Measurements from ENCODE around the gene CEP112.

The CEP112 gene

GRCh38 chr17:65638221-65638975 lies 553.5 kb downstream of the CEP112 start:
- ATAC-seq = no peak

GRCh38 chr17:65637786-65638185 lies 554.1 kb downstream of the CEP112 start:
- ATAC-seq = no peak
- no peak for TF ChIP-seq ZNF565 (CRISPR knock-in tag; conservative IDR thresholded peaks at IDR 0.05; ENCODE audit: low read depth)
- TF ChIP-seq PATZ1 (CRISPR knock-in tag; IDR thresholded peaks at IDR 0.05; ENCODE audit: borderline replicate concordance) = no peak
- no peak for TF ChIP-seq BACH2 (CRISPR knock-in tag; IDR thresholded peaks at IDR 0.05; ENCODE audit: borderline replicate concordance)
- TF ChIP-seq ESRRG (CRISPR knock-in tag; IDR thresholded peaks at IDR 0.05) = no peak
- TF ChIP-seq CSRNP3 (CRISPR knock-in tag; IDR thresholded peaks at IDR 0.05) = no peak
- TF ChIP-seq CSDC2 (CRISPR knock-in tag; IDR thresholded peaks at IDR 0.05) = no peak
- no peak for TF ChIP-seq CREB5 (CRISPR knock-in tag; IDR thresholded peaks at IDR 0.05; ENCODE audit: low read depth)
- no peak for TF ChIP-seq RARB (CRISPR knock-in tag; IDR thresholded peaks at IDR 0.05)
- TF ChIP-seq GLIS3 (CRISPR knock-in tag; IDR thresholded peaks at IDR 0.05) = no peak
- no peak for TF ChIP-seq ZFP30 (CRISPR knock-in tag; IDR thresholded peaks at IDR 0.05)
- no peak for TF ChIP-seq ZNF8 (CRISPR knock-in tag; IDR thresholded peaks at IDR 0.05)
- TF ChIP-seq TOX (CRISPR knock-in tag; IDR thresholded peaks at IDR 0.05; ENCODE audit: borderline replicate concordance) = no peak
- TF ChIP-seq ZFP3 (CRISPR knock-in tag; IDR thresholded peaks at IDR 0.05) = no peak
- TF ChIP-seq PPARA (CRISPR knock-in tag; IDR thresholded peaks at IDR 0.05; ENCODE audit: borderline replicate concordance) = no peak
- TF ChIP-seq ZNF70 (CRISPR knock-in tag; IDR thresholded peaks at IDR 0.05) = no peak
- TF ChIP-seq ZC3H10 (CRISPR knock-in tag; IDR thresholded peaks at IDR 0.05) = no peak

More at GRCh38 chr17:65638221-65638975, 553.5 kb downstream of the CEP112 start:
- TF ChIP-seq TSHZ2 (CRISPR knock-in tag; IDR thresholded peaks at IDR 0.05) (no peak), ZNF70 (CRISPR knock-in tag; IDR thresholded peaks at IDR 0.05) (no peak), PATZ1 (CRISPR knock-in tag; IDR thresholded peaks at IDR 0.05; ENCODE audit: borderline replicate concordance) (no peak), ZC3H10 (CRISPR knock-in tag; IDR thresholded peaks at IDR 0.05) (no peak), ISL1 (CRISPR knock-in tag; IDR thresholded peaks at IDR 0.05) (no peak), PPARA (CRISPR knock-in tag; IDR thresholded peaks at IDR 0.05; ENCODE audit: borderline replicate concordance) (no peak), CSDC2 (CRISPR knock-in tag; IDR thresholded peaks at IDR 0.05) (no peak), TCF4 (CRISPR knock-in tag; IDR thresholded peaks at IDR 0.05; ENCODE audit: borderline replicate concordance) (no peak), RARB (CRISPR knock-in tag; IDR thresholded peaks at IDR 0.05) (no peak), SNAI2 (CRISPR knock-in tag; IDR thresholded peaks at IDR 0.05) (no peak), ZNF565 (CRISPR knock-in tag; conservative IDR thresholded peaks at IDR 0.05; ENCODE audit: low read depth) (no peak), OSR1 (CRISPR knock-in tag; IDR thresholded peaks at IDR 0.05) (no peak)
